ENCODE measurements around the gene MCOLN1. TPM values are rescaled to one million over a fixed set of nuclear protein-coding genes. Genes with fewer than 3 reads are reported as not detected.

MCOLN1 gene
- total RNA-seq, 1 donor from 2014 or later = 33.3 TPM

DNA sequence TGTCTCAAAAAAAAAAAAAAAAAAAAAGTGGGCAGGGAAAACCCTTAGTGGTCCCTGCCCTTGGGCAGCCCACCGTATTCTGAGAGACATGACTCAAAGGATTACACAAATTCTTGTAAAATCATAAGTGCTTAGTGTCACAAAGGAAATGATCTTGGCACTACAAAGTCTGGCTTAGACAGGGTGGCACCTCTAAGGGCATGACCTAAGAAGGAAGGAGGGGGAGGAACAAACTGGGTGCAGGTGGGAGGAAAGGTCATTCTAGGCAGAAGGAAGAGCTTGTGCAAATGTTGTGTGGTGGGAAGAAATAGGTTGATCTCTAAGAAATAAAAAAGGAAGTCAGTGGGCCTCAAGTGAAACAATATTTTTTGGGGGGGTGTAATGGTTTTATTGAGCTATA is 23.5 kb downstream of the MCOLN1 start:
- TF ChIP-seq, protein P1, sequence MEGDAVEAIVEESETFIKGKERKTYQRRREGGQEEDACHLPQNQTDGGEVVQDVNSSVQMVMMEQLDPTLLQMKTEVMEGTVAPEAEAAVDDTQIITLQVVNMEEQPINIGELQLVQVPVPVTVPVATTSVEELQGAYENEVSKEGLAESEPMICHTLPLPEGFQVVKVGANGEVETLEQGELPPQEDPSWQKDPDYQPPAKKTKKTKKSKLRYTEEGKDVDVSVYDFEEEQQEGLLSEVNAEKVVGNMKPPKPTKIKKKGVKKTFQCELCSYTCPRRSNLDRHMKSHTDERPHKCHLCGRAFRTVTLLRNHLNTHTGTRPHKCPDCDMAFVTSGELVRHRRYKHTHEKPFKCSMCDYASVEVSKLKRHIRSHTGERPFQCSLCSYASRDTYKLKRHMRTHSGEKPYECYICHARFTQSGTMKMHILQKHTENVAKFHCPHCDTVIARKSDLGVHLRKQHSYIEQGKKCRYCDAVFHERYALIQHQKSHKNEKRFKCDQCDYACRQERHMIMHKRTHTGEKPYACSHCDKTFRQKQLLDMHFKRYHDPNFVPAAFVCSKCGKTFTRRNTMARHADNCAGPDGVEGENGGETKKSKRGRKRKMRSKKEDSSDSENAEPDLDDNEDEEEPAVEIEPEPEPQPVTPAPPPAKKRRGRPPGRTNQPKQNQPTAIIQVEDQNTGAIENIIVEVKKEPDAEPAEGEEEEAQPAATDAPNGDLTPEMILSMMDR (IDR thresholded peaks at IDR 0.05) = no peak
- peaks cover 25% of the 10 kb centered on the region for H3K36me3 Mint-ChIP-seq (ENCODE audit: unreplicated experiment)
- no peak overlapping the region for H3K4me3 Mint-ChIP-seq (ENCODE audit: unreplicated experiment)
- no peaks in the 10 kb centered on the region for H3K27me3 Mint-ChIP-seq (ENCODE audit: unreplicated experiment)
- H3K4me1 Mint-ChIP-seq (ENCODE audit: unreplicated experiment) = no peaks in the 10 kb centered on the region
- DNase-seq (ENCODE audit: extremely low spot score, unreplicated experiment) = no peak
- H3K9me3 Mint-ChIP-seq (ENCODE audit: unreplicated experiment) = no peaks in the 10 kb centered on the region
- no peak overlapping the region for H3K27ac Mint-ChIP-seq (ENCODE audit: unreplicated experiment)

DNA sequence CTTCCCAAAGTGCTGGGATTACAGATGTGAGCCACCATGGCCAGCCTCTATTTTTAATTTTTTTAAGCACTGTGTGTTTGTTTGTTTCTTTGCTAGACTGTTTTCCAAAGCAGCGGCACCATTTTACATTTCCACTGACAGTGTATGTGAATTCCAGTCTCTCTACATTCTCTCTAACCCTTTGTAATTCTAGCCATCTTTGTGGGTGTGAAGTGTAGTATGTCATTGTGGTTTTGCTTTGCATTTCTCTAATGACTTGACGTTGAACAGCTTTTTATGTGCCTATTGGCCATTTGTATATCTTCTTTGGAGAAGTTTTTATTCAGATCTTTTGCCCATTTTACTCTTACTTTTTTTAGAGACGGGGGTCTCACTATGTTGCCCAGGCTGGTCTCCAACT is 24.7 kb downstream of the MCOLN1 start:
- H3K27me3 Mint-ChIP-seq (ENCODE audit: unreplicated experiment) = no peaks in the 10 kb centered on the region
- H3K9me3 Mint-ChIP-seq (ENCODE audit: unreplicated experiment) = no peaks in the 10 kb centered on the region
- TF ChIP-seq, protein P1 (IDR thresholded peaks at IDR 0.05) = no peak
- no peak for DNase-seq (ENCODE audit: extremely low spot score, unreplicated experiment)
- H3K36me3 Mint-ChIP-seq (ENCODE audit: unreplicated experiment) = peaks cover 24% of the 10 kb centered on the region
- no peak overlapping the region for H3K4me3 Mint-ChIP-seq (ENCODE audit: unreplicated experiment)
- no peak overlapping the region for H3K27ac Mint-ChIP-seq (ENCODE audit: unreplicated experiment)
- H3K4me1 Mint-ChIP-seq (ENCODE audit: unreplicated experiment) = no peaks in the 10 kb centered on the region

DNA sequence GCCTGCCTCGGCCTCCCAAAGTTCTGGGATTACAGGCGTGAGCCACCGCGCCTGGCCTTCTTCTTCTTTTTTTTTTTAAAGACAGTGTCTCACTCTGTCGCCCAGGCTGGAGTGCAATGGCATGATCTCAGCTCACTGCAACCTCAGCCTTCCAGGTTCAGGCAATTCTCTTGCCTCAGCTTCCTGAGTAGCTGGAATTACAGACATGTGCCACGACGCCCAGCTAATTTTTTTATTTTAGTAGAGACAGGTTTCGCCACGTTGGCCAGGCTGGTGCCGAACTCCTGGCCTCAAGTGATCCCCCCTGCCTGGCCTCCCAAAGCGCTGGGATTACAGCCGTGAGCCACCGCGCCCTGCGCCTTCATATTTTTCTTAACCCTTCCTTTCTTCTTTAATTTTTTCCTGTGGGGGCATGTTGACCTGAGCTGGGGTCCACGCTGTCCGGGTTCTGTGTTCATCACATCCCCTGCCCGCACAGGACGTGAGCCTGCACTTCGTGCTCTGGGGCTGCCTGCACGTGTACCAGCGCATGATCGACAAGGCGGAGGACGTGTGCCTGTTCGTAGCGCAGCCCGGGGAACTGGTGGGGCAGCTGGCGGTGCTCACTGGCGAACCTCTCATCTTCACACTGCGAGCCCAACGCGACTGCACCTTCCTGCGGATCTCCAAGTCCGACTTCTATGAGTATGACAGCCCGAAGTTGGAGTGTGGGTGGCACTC is 27.2 kb downstream of the MCOLN1 start:
- no peak overlapping the region for H3K4me3 Mint-ChIP-seq (ENCODE audit: unreplicated experiment)
- H3K36me3 Mint-ChIP-seq (ENCODE audit: unreplicated experiment) = peaks cover 20% of the 10 kb centered on the region
- no peaks in the 10 kb centered on the region for H3K27me3 Mint-ChIP-seq (ENCODE audit: unreplicated experiment)
- H3K4me1 Mint-ChIP-seq (ENCODE audit: unreplicated experiment) = no peaks in the 10 kb centered on the region
- no peaks in the 10 kb centered on the region for H3K9me3 Mint-ChIP-seq (ENCODE audit: unreplicated experiment)
- no peak for DNase-seq (ENCODE audit: extremely low spot score, unreplicated experiment)
- TF ChIP-seq, protein P1 (IDR thresholded peaks at IDR 0.05) = no peak
- no peak overlapping the region for H3K27ac Mint-ChIP-seq (ENCODE audit: unreplicated experiment)

- Mint-ChIP-seq H3K27ac (ENCODE audit: unreplicated experiment) (no peak overlapping the region), H3K9me3 (ENCODE audit: unreplicated experiment) (no peaks in the 10 kb centered on the region), H3K27me3 (ENCODE audit: unreplicated experiment) (no peaks in the 10 kb centered on the region), H3K4me1 (ENCODE audit: unreplicated experiment) (no peaks in the 10 kb centered on the region), H3K36me3 (ENCODE audit: unreplicated experiment) (peaks cover 20% of the 10 kb centered on the region), H3K4me3 (ENCODE audit: unreplicated experiment) (no peak overlapping the region)
- no peak for DNase-seq (ENCODE audit: extremely low spot score, unreplicated experiment)
- TF ChIP-seq, protein P1 (IDR thresholded peaks at IDR 0.05) = no peak
These were observed 27.8 kb downstream of the MCOLN1 start for GRCh38 chr19:7550169-7550770.

DNA sequence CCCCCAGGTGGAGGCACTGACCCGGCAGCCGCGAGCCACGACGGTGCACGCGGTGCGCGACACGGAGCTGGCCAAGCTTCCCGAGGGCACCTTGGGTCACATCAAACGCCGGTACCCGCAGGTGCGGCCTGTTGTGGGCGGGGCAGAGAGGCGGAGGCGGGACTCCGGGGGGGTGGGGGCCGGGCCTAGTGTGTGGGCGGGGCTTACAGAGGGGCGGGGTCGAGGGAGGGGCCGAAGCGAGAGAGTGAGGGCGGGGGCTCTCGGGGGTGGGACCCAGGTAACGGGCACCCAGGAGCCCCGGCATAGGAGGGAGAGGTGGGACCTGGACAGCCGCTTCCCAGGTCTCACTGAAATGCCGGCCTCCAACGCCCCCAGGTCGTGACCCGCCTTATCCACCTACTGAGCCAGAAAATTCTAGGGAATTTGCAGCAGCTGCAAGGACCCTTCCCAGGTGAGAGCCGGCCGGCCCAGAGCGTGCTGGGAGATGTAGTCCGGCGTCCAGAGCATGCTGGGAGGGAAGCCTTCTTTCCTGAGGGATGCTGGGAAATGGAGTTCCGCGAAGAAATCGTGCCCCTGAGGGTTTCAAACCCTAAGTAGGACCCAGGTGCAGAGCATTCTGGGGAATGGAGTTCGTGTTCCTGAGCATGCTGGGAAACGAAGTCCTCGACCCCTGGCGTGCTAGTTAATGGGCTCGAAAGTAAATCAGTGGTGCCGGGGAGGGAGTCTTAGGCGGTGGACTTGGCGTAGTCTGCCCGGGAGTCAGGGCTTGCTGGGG is 28.8 kb downstream of the MCOLN1 start:
- TF ChIP-seq, protein P1 (IDR thresholded peaks at IDR 0.05) = no peak
- no peak for DNase-seq (ENCODE audit: extremely low spot score, unreplicated experiment)
- peaks cover 17% of the 10 kb centered on the region for H3K36me3 Mint-ChIP-seq (ENCODE audit: unreplicated experiment)
- H3K4me1 Mint-ChIP-seq (ENCODE audit: unreplicated experiment) = no peaks in the 10 kb centered on the region
- H3K4me3 Mint-ChIP-seq (ENCODE audit: unreplicated experiment) = no peak overlapping the region
- H3K9me3 Mint-ChIP-seq (ENCODE audit: unreplicated experiment) = no peaks in the 10 kb centered on the region
- H3K27me3 Mint-ChIP-seq (ENCODE audit: unreplicated experiment) = no peaks in the 10 kb centered on the region
- no peak overlapping the region for H3K27ac Mint-ChIP-seq (ENCODE audit: unreplicated experiment)
